Heart left ventricle (tissue), 16 donors: Measurements from ENCODE around the gene STXBP6. TPM values are rescaled to one million over a fixed set of nuclear protein-coding genes. Genes with fewer than 3 reads are reported as not detected.

Source experiments
- ATAC-seq, 4 donors: fragments of 200-7000 bp; cut with Tn5 transposase; one replicate each; pipeline ENCODE4 v1.9.1; 2020 to 2022; ENCODE audit warnings: moderate library complexity in 4 of 4, mild to moderate bottlenecking in 3 of 4, moderate number of reproducible peaks in 1 of 4
- DNase-seq, 5 donors: peaks; one replicate each; pipeline ENCODE4 v3.0.0-alpha.2; 2020
- H3K27ac ChIP-seq, 12 donors: fragments of 200-600 bp; sonication (generic) in 4 of 12; one replicate each; pipeline versions ENCODE4 v1.5.0 to v1.8.0; 2016 to 2022; ENCODE audit warnings: mild to moderate bottlenecking in 2 of 12
- H3K27me3 ChIP-seq, 9 donors: fragments of 200-600 bp; sonication (generic) in 2 of 9; one replicate each; pipeline versions ENCODE4 v1.5.1 to v1.8.0; 2016 to 2022; ENCODE audit warnings: mild to moderate bottlenecking in 3 of 9
- H3K36me3 ChIP-seq, 9 donors: fragments of 200-600 bp; sonication (generic) in 2 of 9; one replicate each; pipeline versions ENCODE4 v1.5.0 to v1.8.0; 2018 to 2022; ENCODE audit warnings: mild to moderate bottlenecking in 2 of 9
- H3K4me1 ChIP-seq, 12 donors: fragments of 200-600 bp; sonication (generic) in 4 of 12; one replicate each; pipeline versions ENCODE4 v1.5.0 to v1.8.0; 2016 to 2022; ENCODE audit warnings: mild to moderate bottlenecking in 3 of 12
- H3K4me3 ChIP-seq, 12 donors: fragments of 200-600 bp; sonication (generic) in 4 of 12; one replicate each; pipeline versions ENCODE4 v1.5.0 to v1.8.0; 2017 to 2022; ENCODE audit warnings: mild to moderate bottlenecking in 9 of 12, moderate library complexity in 4 of 12
- H3K9me3 ChIP-seq, 12 donors: fragments of 200-600 bp; sonication (generic) in 4 of 12; one replicate each; pipeline versions ENCODE4 v1.5.0 to v1.8.0; 2016 to 2022; ENCODE audit warnings: mild to moderate bottlenecking in 1 of 12
- CTCF ChIP-seq, 12 donors: fragments of 200-600 bp; sonication (generic) in 4 of 12; IDR thresholded peaks; one replicate each; pipeline versions ENCODE4 v1.5.0 to v1.8.0; 2018 to 2022; ENCODE audit warnings: antibody characterized with exemption in 12 of 12, mild to moderate bottlenecking in 5 of 12
- POLR2A ChIP-seq, 2 donors: fragments of 450-650 bp; IDR thresholded peaks; one replicate each; pipeline ENCODE4 v1.6.1; 2017; ENCODE audit warnings: antibody characterized with exemption in 2 of 2, mild to moderate bottlenecking in 2 of 2, moderate library complexity in 2 of 2
- WGBS, 4 donors: extraction: QIAGEN DNeasy Blood & Tissue Kit in 2 of 4; methylation state at CpG; one replicate each; pipeline versions ENCODE4 v1.1.5 to v1.1.7; 2013 to 2018; 5-methylcytosine and 5-hydroxymethylcytosine counted together
- intact Hi-C, 10 donors: fragments of 100-400 bp; cut with DNase I; formaldehyde crosslinking; loops; one replicate each; pipeline versions ENCODE4 v1.11.1 to v1.14.2; 2022
- polyA plus RNA-seq, 2 donors: library from polyadenylated mRNA; stranded (reverse); fragments of 200-250 nt; gene quantifications; one replicate each; pipeline ENCODE4 v1.2.3, GENCODE V29; 2013
- total RNA-seq, 9 donors: library from RNA; depleted of rRNA in 2 of 9; stranded (reverse); fragments of >200 nt in 2 of 9; fragmentation: NEBNext Ultra II Directional in 3 of 9; extraction: Animal tissue kit (Norgen Biotek cat#: 25700) in 3 of 9; gene quantifications; one replicate each; pipeline versions ENCODE4 v1.1.0 to v1.2.4, GENCODE V29; 2016 to 2023
- donor health status: ischemic (EF 13 %, LVEDD 7.1; RV severe dilation, severe dysfunction).
- donor health status: healthy with polysubstance abuse.
- donor health status: DM: no; HTN: yes; CAD: no.
- donor health status: DM: no; HTN: no; CAD: no.
- donor health status: ischemic (EF 25% LVEDD 6.9; RV normal size, moderate dysfunction).
- donor health status: ischemic (EF 25% LVEDD 5.7; RV mildly dilated, moderate dysfunction).
- donor health status: healthy.
- donor health status: DM: yes; HTN: yes; CAD: no.
- donor health status: ischemic (EF 35%, LVEDD 5.7; RV mildly dilated, moderate dysfunction).
- donor health status: nonischemic (EF 11% LVEDD 7.7; RV severe dilation, severe dysfunction).
- donor health status: DM: yes; HTN: yes; CAD: no.
- donor health status: PGD.
- donor health status: ischemic (EF 29% LVEDD 5.4; RV normal size, mild dysfunction).
- donor health status: nonischemic (EF 23%, LVEDD 6.1; RV moderate dilation, normal function).

The STXBP6 gene
- total and polyA plus RNA-seq, 11 donors: 12.5 to 57.3 (median 23.7) TPM

GRCh38 chr14:24982472-24983155, 67.3 kb downstream of the STXBP6 start:
- Histone ChIP-seq H3K27ac (no peak overlapping the region), H3K27me3 (no peaks in the 10 kb centered on the region), H3K4me1 (peaks cover 3 to 46% (median 18%) of the 10 kb centered on the region in 12 donors), H3K9me3 (no peaks in the 10 kb centered on the region), H3K4me3 (no peak overlapping the region), H3K36me3 (no peaks in the 10 kb centered on the region)
- WGBS, 4 donors: 83 to 91% (median 85%) methylated on average over 6 of the region's 6 CpGs
- TF ChIP-seq POLR2A (IDR thresholded peaks at IDR 0.05) (no peak), CTCF (IDR thresholded peaks at IDR 0.05) (no peak)
- DNase-seq (no peak), ATAC-seq (no peak)
- intact Hi-C loops: no loop called here

GRCh38 chr14:24979725-24980239, 70.2 kb downstream of the STXBP6 start:
- Histone ChIP-seq H3K4me3 (no peak overlapping the region), H3K9me3 (no peaks in the 10 kb centered on the region), H3K27me3 (no peaks in the 10 kb centered on the region), H3K4me1 (peaks cover 0 to 38% (median 9%) of the 10 kb centered on the region in 12 donors), H3K27ac (no peak overlapping the region), H3K36me3 (no peaks in the 10 kb centered on the region)
- 86 to 95% (median 90%) methylated on average over 2 of the region's 2 CpGs for WGBS, 4 donors
- no peak for DNase-seq
- intact Hi-C loops: loop anchor here in 1 of 10 donors (2.0 kb wide), 1 partner anchor 19 kb away; no protein-coding TSS in a partner anchor
- no peak for TF ChIP-seq CTCF (IDR thresholded peaks at IDR 0.05)
- TF ChIP-seq POLR2A (IDR thresholded peaks at IDR 0.05): no peak
- no peak for ATAC-seq

GRCh38 chr14:24978862-24979724, 70.9 kb downstream of the STXBP6 start:
- Histone ChIP-seq H3K9me3 (no peaks in the 10 kb centered on the region), H3K27ac (no peak overlapping the region), H3K27me3 (no peaks in the 10 kb centered on the region), H3K36me3 (no peaks in the 10 kb centered on the region), H3K4me1 (peaks cover 0 to 39% (median 8%) of the 10 kb centered on the region in 12 donors), H3K4me3 (no peak overlapping the region)
- ATAC-seq: no peak
- no peak for DNase-seq
- intact Hi-C loops: loop anchor here in 1 of 10 donors (2.0 kb wide), 1 partner anchor 20 kb away; no protein-coding TSS in a partner anchor
- TF ChIP-seq POLR2A (IDR thresholded peaks at IDR 0.05): no peak
- TF ChIP-seq CTCF (IDR thresholded peaks at IDR 0.05): no peak
- 69 to 80% (median 79%) methylated on average over 2 of the region's 2 CpGs for WGBS, 4 donors

- intact Hi-C loops: no loop called here
- Histone ChIP-seq H3K36me3 (no peaks in the 10 kb centered on the region), H3K4me3 (no peak overlapping the region), H3K27me3 (no peaks in the 10 kb centered on the region), H3K27ac (no peak overlapping the region), H3K4me1 (peaks cover 0 to 33% (median 9%) of the 10 kb centered on the region in 12 donors), H3K9me3 (no peaks in the 10 kb centered on the region)
- 74 to 82% (median 78%) methylated on average over 3 of the region's 3 CpGs for WGBS, 4 donors
- TF ChIP-seq CTCF (IDR thresholded peaks at IDR 0.05) (no peak), POLR2A (IDR thresholded peaks at IDR 0.05) (no peak)
- DNase-seq (no peak), ATAC-seq (no peak)
These were observed 73.3 kb downstream of the STXBP6 start for GRCh38 chr14:24976602-24977001.
